Activated T-cell treated with anti-CD3 and anti-CD28 coated beads for 4 hours (primary cell): ENCODE results near the gene SARS1.

Source experiments
- DNase-seq: peaks from one replicate; pipeline ENCODE4 v3.0.0-alpha.2; 2020

The SARS1 gene

DNA sequence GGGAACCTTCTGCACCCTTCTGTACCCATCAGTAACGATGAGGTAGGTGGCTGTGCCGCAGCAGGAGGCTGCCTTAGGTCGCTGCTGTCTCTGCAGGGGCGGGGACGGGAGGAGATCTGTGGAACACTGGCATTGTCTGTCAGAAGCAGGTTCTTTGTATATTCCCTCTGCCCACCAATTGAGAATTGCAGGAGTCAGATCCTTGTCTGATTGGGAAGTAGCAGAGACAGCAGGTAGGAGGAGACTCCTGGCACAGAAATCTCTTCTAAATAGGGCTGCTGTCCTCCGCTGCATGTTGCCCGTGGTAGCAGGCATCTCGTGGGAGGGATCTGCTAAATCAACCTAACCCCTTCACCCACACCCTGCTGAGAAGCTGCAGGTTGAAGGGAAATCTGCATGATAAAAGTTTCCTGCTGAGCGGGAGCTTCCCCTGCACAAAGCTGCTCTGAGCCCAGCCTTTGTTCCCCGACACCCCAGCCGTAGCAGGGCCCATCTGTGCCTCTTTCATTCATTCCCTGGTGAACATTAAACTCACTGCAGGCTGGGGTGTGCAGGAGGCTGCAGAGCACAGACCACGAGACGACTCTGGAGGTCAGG lies 15.9 kb downstream of the SARS1 start:
- DNase-seq, result no peak

DNA sequence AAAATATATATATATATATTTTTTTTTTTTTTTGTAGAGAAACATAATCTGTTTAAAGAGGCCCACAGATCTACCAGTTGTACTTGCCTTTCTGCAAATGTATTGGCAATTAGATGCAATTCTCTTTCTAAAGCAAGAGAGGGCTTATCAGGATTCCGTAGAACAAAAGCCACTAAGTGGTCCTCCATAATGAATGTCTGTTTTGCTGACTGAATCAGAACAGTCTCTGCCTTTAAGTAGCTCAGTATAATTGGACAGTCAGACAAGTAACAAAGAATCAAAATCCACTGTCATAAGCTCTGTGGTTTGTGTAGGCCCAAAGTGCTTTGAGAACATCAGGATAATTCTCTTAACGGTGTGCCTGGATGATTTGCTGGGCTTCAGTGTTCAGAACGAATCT lies 17.3 kb downstream of the SARS1 start:
- no peak for DNase-seq

DNA sequence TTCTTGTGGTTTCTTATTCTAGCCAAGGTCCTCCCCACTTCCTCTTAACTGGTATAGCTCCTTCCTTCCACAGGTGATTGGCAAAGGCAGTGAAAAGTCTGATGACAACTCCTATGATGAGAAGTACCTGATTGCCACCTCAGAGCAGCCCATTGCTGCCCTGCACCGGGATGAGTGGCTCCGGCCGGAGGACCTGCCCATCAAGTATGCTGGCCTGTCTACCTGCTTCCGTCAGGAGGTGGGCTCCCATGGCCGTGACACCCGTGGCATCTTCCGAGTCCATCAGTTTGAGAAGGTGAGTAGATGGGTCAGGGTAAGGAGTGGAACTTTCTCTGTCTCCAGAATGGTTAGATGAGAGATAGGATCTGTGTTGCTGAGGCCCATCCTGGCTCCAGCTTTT lies 21.4 kb downstream of the SARS1 start:
- no peak for DNase-seq

GRCh38 chr1:109237512-109237911 lies 23.8 kb downstream of the SARS1 start:
- DNase-seq, result no peak

- DNase-seq, result no peak
Observed at GRCh38 chr1:109238382-109238781, 24.7 kb downstream of the SARS1 start.

GRCh38 chr1:109239047-109239408 lies 25.3 kb downstream of the SARS1 start:
- DNase-seq, result no peak

GRCh38 chr1:109239409-109240068 lies 25.8 kb downstream of the SARS1 start:
- no peak for DNase-seq

- DNase-seq, result no peak
Observed at GRCh38 chr1:109240158-109241152, 26.7 kb downstream of the SARS1 start.

DNA sequence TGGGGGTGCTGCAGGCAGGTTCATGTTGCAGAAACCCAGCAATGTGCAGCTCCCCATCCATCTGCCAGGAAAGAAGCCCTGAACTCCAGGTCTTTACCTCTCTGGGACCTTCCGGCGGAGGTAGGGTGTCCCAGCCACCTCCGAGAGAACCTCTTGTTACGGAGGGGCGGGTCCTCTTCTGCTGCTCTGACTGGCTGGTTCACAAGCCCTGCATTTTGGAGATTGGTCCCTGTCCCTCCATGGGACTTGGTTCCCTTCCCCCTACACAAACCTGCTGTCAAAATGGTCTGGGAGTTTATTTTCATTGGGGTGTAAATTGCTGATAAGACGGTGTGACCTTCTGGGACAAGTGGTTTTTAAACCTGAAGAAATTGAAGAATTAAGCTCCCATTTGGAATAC lies 27.6 kb downstream of the SARS1 start:
- no peak for DNase-seq

- DNase-seq, result no peak
Observed at GRCh38 chr1:109241841-109242345, 28.2 kb downstream of the SARS1 start.

- DNase-seq, result no peak
Observed at GRCh38 chr1:109242387-109242786, 28.7 kb downstream of the SARS1 start.

DNA sequence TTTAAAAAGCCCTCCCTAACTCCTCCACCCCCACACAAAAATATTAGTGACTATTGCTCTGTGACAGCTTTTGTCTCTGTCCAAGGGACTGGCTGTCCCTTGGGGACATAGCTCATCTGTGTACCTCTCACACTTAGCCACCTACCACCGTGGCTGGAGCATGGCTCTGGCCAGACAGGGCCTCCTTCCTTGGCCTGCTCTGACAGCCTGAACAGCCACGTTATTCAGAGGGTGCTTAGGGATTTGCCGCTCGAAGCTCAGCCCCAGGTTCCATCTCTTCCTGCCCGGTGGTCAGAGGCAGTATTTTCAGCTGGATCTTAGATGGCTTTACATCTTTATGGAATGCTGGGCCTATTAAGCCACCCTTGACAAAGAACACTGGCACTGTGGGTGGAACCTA lies 29.5 kb downstream of the SARS1 start:
- no peak for DNase-seq

DNA sequence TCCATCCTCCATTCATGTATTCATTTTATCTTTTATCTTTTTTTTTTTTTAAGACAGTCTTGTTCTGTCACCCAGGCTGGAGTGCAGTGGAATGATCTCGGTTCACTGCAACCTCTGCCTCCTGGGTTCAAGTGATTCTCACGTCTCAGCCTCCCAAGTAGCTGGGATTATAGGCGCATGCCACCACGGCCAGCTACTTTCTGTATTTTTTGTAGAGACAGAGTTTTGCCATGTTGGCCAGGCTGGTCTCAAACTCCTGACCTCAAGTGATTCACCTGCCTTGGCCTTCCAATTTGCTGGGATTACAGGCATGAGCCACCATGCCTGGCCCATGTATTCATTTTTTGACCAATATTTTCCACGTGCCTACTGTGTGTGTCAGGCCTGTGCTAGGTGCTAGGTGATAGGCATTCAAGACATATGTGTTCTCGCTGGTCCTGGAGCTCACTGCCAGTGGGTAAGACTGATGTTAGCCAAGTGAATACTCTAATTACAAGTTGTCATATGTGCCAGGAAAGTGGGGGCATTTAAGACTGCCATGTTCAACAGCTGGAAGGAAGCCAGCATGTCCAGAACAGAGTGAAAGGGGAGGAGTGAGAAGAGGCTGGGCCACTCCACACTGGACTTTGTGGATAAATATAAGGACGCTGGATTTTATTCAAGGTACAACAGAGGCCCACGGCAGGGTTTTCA lies 30.3 kb downstream of the SARS1 start:
- DNase-seq, result no peak

GRCh38 chr1:109246141-109246551 lies 32.4 kb downstream of the SARS1 start:
- DNase-seq, result no peak

- no peak for DNase-seq
Observed at GRCh38 chr1:109247401-109248365, 34.0 kb downstream of the SARS1 start.

DNA sequence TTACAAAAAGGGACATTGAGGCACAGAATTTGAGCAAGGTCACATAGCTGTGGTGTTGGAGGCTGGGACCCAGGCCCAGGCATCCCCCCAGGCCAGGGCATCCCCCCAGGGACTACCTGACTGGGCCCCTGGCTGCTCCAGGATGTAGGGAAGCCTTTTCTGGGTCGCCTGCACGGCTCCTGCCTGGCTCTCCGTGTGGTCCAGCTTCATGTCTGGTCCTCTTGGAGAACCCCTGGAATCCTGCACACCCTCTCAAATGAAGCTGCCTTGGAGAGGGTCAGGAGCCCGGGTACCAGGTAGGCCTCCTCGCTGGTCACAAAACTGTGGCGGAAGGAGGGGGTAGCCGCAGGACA lies 34.7 kb downstream of the SARS1 start:
- DNase-seq, result no peak

DNA sequence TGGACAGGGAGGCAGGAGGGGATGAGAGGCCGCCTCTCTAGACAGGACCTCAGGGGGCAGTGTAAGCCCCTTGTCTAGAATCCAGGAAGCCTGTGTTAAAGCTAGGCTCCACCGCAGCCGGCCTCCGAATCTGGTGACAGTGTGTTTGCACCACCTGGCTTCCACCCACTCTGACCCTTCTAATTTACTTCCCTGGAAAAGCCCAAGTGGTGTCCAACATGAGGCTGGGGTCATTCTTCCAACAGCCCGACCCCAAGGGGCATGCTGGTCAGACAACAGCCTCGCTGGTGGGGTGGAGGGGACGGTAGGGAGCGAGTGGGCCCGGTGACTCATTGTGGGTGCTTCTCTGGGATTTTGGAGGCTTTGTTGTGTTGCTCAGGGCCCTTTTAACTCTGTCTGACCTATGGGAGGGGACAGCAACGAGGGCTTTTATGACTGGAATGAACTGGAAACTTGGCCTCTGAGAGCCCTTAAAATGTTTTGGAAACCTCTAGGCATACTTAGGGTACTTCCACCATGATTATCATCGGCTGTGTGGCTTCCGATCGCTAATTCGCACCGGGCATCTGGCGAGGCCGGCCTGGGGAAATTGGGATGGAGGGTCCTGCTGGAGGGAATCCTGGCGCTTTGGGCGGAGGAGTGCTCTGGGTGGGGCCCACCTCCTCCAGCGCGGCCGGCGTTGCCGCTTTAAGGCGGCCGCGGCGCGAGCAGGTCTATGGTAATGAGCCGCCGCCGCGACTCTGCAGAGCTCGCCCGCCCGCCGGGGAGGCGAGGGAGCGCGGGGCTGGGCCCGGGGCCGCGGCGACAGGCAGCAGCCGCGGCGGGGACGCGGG lies 35.3 kb downstream of the SARS1 start, which contains the start of gene CELSR2:
TSS of gene CELSR2 (plus strand) at position 743 of the 833 bp plus-strand sequence. CDS start 541 bp downstream, outside the sequence.
- peak; percentile 22 for DNase-seq

- DNase-seq, result no peak
Observed at GRCh38 chr1:109249654-109250401, 36.1 kb downstream of the SARS1 start.

DNA sequence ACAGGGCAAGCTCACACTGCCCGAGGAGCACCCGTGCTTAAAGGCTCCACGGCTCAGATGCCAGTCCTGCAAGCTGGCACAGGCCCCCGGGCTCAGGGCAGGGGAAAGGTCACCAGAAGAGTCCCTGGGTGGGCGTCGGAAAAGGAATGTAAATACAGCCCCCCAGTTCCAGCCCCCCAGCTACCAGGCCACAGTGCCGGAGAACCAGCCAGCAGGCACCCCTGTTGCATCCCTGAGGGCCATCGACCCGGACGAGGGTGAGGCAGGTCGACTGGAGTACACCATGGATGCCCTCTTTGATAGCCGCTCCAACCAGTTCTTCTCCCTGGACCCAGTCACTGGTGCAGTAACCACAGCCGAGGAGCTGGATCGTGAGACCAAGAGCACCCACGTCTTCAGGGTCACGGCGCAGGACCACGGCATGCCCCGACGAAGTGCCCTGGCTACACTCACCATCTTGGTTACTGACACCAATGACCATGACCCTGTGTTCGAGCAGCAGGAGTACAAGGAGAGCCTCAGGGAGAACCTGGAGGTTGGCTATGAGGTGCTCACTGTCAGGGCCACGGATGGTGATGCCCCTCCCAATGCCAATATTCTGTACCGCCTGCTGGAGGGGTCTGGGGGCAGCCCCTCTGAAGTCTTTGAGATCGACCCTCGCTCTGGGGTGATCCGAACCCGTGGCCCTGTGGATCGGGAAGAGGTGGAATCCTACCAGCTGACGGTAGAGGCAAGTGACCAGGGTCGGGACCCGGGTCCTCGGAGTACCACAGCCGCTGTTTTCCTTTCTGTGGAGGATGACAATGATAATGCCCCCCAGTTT lies 36.9 kb downstream of the SARS1 start:
- DNase-seq, result no peak
